Measurements from ENCODE around the gene ZMYM4. TPM values are rescaled to one million over a fixed set of nuclear protein-coding genes. Genes with fewer than 3 reads are reported as not detected.

ZMYM4 gene
- total RNA-seq, 1 donor from 2014 or later: 36.1 TPM

Other genes with a start within 250 kb of the ZMYM4 start
- 17.5 TPM for gene ZMYM6, start 236.8 kb upstream of the ZMYM4 start, total RNA-seq
- 6.9 TPM for gene ZMYM1, start 189.3 kb upstream of the ZMYM4 start, total RNA-seq
- gene SFPQ, start 75.6 kb upstream of the ZMYM4 start, total RNA-seq: 115 TPM